ENCODE results near the gene SBK3. TPM values are rescaled to one million over a fixed set of nuclear protein-coding genes. Genes with fewer than 3 reads are reported as not detected.

Gene SBK3
- total RNA-seq, 2 donors from 2014 or later: 0.23 to 0.74 TPM

DNA sequence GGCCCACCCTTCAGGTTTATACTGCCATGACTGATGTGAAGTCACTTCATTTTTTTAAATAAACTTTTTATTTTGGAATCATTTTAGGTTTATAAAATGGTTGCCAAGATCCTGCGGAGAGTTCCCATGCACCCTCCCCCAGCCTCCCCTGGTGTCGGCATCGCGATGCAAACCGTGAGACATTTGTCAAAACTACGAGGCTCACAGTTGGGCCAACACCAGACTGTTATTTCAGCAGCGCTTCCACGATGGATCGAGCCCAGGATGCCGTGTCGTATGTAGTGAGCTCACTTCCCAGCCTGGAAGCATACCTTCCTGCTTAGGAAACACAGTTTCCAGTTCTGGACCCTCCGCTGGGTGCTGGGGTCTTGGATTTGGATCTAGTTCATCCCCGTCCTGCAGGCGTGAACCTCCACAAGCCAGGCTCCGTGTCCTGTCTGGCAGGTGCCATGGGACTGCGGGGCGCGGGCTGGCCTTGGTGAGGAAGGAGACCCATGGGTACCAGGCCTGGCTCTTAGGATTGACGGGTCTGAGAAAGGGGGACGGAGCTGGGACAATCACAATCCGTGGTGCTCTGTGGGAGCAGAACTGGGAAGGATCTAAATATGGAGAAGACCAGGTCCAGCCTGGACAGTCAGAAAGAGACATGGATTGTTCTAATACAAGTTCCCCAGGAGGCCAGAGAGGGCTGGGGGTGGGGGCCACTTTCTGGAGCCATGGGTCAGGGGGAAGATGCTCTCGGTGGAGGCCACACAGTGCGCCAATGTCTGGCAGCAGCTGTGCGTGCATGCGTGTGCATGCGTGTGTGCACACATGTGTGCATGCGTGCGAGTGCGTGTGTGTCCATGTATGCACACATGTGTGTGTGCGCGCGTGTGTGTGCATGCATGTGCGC, 6.0 kb downstream of the SBK3 start:
- intact Hi-C loops (cut with DNase I): no loop called here
- no peaks in the 10 kb centered on the region for H3K9me3 ChIP-seq
- H3K4me1 ChIP-seq (replicated peaks): no peaks in the 10 kb centered on the region
- H3K27me3 ChIP-seq (replicated peaks; ENCODE audit: insufficient read depth): no peaks in the 10 kb centered on the region
- H3K27ac ChIP-seq: no peak overlapping the region
- 81% methylated on average over 33 of the region's 33 CpGs for WGBS
- DNase-seq (ENCODE audit: low spot score): no peak
- no peaks in the 10 kb centered on the region for H3K36me3 ChIP-seq
- no peak overlapping the region for H3K4me3 ChIP-seq
- no peak for TF ChIP-seq POLR2AphosphoS5 (IDR thresholded peaks at IDR 0.05)
- TF ChIP-seq, protein P1, sequence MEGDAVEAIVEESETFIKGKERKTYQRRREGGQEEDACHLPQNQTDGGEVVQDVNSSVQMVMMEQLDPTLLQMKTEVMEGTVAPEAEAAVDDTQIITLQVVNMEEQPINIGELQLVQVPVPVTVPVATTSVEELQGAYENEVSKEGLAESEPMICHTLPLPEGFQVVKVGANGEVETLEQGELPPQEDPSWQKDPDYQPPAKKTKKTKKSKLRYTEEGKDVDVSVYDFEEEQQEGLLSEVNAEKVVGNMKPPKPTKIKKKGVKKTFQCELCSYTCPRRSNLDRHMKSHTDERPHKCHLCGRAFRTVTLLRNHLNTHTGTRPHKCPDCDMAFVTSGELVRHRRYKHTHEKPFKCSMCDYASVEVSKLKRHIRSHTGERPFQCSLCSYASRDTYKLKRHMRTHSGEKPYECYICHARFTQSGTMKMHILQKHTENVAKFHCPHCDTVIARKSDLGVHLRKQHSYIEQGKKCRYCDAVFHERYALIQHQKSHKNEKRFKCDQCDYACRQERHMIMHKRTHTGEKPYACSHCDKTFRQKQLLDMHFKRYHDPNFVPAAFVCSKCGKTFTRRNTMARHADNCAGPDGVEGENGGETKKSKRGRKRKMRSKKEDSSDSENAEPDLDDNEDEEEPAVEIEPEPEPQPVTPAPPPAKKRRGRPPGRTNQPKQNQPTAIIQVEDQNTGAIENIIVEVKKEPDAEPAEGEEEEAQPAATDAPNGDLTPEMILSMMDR (IDR thresholded peaks at IDR 0.05): no peak
- no peak for TF ChIP-seq POLR2A (IDR thresholded peaks at IDR 0.05)

DNA sequence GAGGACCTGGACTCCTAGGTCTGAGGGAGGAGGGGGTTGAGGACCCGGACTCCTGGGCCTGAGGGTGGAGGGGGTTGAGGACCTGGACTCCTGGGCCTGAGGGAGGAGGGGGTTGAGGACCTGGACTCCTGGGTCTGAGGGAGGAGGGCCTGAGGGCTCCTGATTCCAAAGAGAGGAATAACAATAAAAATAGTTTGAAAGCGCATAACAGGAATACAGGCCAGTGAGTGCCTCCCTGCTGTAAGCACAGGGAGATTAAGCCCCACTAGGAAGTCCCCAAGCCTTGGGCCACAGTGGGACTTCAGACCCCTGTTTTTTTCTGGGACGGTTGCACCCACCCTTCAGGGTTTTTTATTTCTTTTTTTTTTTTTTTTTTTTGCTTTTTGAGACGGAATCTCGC, 7.2 kb downstream of the SBK3 start:
- H3K27me3 ChIP-seq (replicated peaks; ENCODE audit: insufficient read depth): no peaks in the 10 kb centered on the region
- H3K4me1 ChIP-seq (replicated peaks): no peaks in the 10 kb centered on the region
- 88% methylated on average over 5 of the region's 5 CpGs for WGBS
- no peak for DNase-seq (ENCODE audit: low spot score)
- intact Hi-C loops (cut with DNase I): no loop called here
- no peaks in the 10 kb centered on the region for H3K36me3 ChIP-seq
- H3K27ac ChIP-seq: no peak overlapping the region
- H3K4me3 ChIP-seq: no peak overlapping the region
- H3K9me3 ChIP-seq: no peaks in the 10 kb centered on the region
- no peak for TF ChIP-seq POLR2A (IDR thresholded peaks at IDR 0.05)

DNA sequence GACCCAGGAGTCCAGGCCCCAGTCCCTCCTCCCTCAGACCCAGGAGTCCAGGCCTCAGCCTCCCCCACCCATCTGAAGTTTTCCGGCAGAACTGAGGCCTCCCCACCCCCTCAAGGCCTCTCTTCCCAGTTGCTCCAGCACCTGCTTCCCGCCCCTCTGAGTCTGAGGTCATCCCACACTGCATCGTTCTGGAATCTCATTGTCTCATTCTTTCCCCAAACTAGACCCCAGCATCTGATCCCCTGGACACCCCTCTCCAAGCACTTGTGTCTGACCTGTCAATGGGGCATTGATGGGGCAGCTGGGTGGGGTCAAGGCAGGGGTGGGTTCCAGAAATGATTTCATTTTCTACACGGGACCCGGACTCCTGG, 7.6 kb downstream of the SBK3 start:
- DNase-seq (ENCODE audit: low spot score): no peak
- Histone ChIP-seq H3K27me3 (replicated peaks; ENCODE audit: insufficient read depth) (no peaks in the 10 kb centered on the region), H3K27ac (no peak overlapping the region), H3K9me3 (no peaks in the 10 kb centered on the region), H3K4me3 (no peak overlapping the region), H3K4me1 (replicated peaks) (no peaks in the 10 kb centered on the region), H3K36me3 (no peaks in the 10 kb centered on the region)
- intact Hi-C loops (cut with DNase I): no loop called here
- TF ChIP-seq, protein P1 (IDR thresholded peaks at IDR 0.05): no peak
- TF ChIP-seq POLR2AphosphoS5 (IDR thresholded peaks at IDR 0.05): no peak
- no peak for TF ChIP-seq POLR2A (IDR thresholded peaks at IDR 0.05)
- 62% methylated on average over 5 of the region's 5 CpGs for WGBS

DNA sequence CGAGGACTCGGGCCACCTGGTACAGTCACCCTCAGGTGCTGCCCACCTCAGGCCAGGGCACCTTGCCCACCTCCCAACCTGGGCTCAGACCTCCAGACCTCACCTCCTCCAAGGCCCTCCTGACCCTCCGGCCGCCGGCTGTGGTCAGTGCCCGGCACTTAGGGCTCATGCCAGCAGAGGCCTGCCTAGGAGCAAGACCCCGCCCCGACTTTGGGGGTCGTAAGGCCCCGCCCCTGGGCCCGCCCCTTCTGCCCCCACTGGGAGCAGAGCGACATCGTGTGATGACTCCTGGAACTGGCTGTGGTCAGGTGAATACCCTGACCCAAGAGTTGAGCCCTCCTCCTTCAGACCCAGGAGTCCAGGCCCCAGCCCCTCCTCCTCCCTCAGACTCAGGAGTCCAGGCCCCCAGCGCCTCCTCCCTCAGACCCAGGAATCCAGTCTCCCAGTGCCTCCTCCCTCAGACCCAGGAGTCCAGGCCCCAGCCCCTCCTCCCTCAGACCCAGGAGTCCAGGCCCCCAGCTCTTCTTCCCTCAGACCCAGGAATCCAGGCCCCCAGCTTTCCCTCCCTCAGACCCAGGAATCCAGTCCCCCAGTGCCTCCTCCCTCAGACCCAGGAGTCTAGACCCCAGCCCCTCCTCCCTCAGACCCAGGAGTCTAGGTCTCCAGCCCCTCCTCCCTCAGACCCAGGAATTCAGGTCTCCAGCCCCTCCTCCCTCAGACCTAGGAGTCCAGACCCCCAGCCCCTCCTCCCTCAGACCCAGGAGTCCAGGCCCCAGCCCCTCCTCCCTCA, 8.2 kb downstream of the SBK3 start, which contains the start of gene SBK2:
Gene SBK2, minus strand, starts transcription at position 183 of the 790 bp plus-strand sequence. CDS start 839 bp downstream, outside the sequence.
- Histone ChIP-seq H3K27ac (no peak within 1 kb of the TSS), H3K27me3 (replicated peaks; ENCODE audit: insufficient read depth) (no peaks in the 10 kb centered on the region), H3K9me3 (no peaks in the 10 kb centered on the region), H3K4me1 (replicated peaks) (no peaks in the 10 kb centered on the region), H3K4me3 (no peak within 1 kb of the TSS), H3K36me3 (no peaks in the 10 kb centered on the region)
- TF ChIP-seq, protein P1 (IDR thresholded peaks at IDR 0.05): no peak
- no peak for TF ChIP-seq POLR2A (IDR thresholded peaks at IDR 0.05)
- no peak for TF ChIP-seq POLR2AphosphoS5 (IDR thresholded peaks at IDR 0.05)
- intact Hi-C loops (cut with DNase I): no loop called here
- WGBS: 24% methylated on average over 14 of the region's 14 CpGs
- no peak for DNase-seq (ENCODE audit: low spot score)

DNA sequence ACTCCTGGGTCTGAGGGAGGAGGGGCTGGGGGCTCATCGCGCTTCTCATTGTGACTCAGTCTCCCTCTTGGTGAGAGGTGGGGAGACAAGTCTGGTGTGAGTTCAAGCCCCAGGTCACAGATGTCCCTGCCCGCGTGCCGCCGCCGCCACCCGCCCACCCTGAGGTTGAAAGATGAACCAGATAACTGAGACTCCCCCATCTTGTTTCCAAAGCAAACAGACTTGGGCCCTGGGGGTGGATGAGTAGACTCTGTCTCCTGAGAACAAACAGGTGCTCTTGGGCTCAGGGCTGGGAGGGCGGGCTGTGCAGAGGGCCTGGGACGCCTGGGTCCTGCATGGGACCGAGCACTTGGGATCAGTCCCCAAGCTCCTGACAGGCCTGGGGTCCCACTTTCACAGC, 9.0 kb downstream of the SBK3 start:
- Histone ChIP-seq H3K4me1 (replicated peaks) (no peaks in the 10 kb centered on the region), H3K27me3 (replicated peaks; ENCODE audit: insufficient read depth) (no peaks in the 10 kb centered on the region), H3K4me3 (no peak overlapping the region), H3K9me3 (no peaks in the 10 kb centered on the region), H3K27ac (no peak overlapping the region), H3K36me3 (no peaks in the 10 kb centered on the region)
- DNase-seq (ENCODE audit: low spot score): no peak
- intact Hi-C loops (cut with DNase I): no loop called here
- TF ChIP-seq POLR2A (IDR thresholded peaks at IDR 0.05) (no peak), POLR2AphosphoS5 (IDR thresholded peaks at IDR 0.05) (no peak)
- TF ChIP-seq, protein P1 (IDR thresholded peaks at IDR 0.05): no peak
- 69% methylated on average over 11 of the region's 11 CpGs for WGBS

All from prostate gland (tissue), 2 donors.